ENCODE data around the gene ARHGEF17.

DNA sequence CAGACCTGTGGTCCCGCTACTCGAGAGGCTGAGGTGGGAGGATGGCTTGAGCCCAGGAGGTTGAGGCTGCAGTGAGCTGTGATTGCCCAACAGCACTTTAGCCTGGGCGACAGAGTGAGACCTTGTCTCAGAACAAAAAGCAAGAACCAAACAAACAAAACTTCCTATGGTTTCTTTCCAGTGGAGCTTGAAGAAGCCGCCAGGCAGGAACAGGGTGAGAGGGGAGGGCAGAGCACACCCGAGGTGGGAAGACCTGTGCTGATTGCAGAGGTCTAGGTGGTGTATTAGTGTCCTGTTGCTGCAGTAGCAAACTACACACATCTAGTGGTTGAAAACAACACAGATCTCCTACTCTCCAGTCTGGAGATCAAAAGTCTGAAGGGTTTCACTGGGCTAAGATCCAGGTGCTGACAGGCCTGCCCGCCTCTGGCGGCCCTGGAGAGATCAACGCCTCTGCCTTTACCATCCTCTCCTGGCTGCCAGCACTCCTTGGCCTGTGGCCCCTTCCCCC, 10.5 kb downstream of the ARHGEF17 start:
- TF ChIP-seq ZNF843 (tag by site-specific recombination; IDR thresholded peaks at IDR 0.05) (no peak), YY1 (tag by site-specific recombination; IDR thresholded peaks at IDR 0.05) (no peak), ZNF223 (tag by site-specific recombination; IDR thresholded peaks at IDR 0.05) (no peak), ZNF169 (tag by site-specific recombination; IDR thresholded peaks at IDR 0.05) (no peak), ZNF202 (tag by site-specific recombination; IDR thresholded peaks at IDR 0.05; ENCODE audit: borderline replicate concordance) (no peak), ZNF596 (tag by site-specific recombination; IDR thresholded peaks at IDR 0.05) (no peak)
- TF ChIP-seq, protein P1, sequence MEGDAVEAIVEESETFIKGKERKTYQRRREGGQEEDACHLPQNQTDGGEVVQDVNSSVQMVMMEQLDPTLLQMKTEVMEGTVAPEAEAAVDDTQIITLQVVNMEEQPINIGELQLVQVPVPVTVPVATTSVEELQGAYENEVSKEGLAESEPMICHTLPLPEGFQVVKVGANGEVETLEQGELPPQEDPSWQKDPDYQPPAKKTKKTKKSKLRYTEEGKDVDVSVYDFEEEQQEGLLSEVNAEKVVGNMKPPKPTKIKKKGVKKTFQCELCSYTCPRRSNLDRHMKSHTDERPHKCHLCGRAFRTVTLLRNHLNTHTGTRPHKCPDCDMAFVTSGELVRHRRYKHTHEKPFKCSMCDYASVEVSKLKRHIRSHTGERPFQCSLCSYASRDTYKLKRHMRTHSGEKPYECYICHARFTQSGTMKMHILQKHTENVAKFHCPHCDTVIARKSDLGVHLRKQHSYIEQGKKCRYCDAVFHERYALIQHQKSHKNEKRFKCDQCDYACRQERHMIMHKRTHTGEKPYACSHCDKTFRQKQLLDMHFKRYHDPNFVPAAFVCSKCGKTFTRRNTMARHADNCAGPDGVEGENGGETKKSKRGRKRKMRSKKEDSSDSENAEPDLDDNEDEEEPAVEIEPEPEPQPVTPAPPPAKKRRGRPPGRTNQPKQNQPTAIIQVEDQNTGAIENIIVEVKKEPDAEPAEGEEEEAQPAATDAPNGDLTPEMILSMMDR (tag by site-specific recombination; IDR thresholded peaks at IDR 0.05) = no peak
